HS-5 (cell line): ENCODE data around the gene MED19.
"Not testable (repeated sequence)": the region's sequence is repeated elsewhere in the genome, so short reads cannot be mapped to it uniquely, and the experiment has no call there.

ENCODE experiments used
- DNase-seq: peaks from one replicate; pipeline ENCODE4 v3.0.0-alpha.2; 2012; ENCODE audit warnings: low read depth

The MED19 gene

GRCh38 chr11:57704932-57705331 lies 7.1 kb downstream of the MED19 start:
- no peak for DNase-seq

DNA sequence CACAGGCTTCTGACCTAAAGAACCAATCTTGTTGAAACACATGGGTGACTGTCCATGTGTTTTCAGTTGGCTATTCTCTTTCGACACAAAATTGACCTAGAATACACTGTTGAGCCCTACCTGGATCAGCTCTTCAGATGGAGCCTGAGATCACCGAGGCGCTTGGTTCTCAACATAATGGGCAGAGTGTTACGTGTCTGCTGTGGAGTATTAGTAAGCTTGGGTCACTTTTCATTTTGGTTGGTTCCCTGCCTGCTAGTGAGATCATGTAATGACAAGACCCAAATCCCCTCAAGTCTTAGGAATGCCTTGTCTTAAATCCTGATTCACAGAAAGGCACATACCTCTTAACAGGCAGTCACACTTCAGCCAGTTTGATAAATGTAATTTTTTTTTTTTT lies 8.7 kb downstream of the MED19 start:
- DNase-seq: no peak

DNA sequence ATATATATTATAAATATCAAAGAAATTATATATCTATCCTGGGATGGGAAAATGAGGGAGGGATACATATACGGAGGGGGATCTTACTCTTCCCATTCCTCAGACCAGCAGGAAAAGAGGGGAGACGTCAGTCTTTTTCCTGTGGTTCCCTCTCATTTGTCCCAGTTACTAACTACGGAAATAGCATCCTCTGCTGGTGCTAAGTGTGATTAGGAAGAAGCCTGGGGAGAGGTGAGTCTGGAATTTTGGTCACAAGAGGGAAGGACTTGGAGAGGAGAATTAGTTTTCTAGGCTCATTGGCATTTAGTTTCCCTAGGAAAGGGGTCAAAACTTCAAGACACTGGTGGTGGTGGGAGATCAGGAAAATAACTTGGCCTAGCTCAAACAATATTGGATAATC lies 11.6 kb downstream of the MED19 start:
- DNase-seq: no peak

GRCh38 chr11:57699813-57700212 lies 12.2 kb downstream of the MED19 start:
- no peak for DNase-seq

- DNase-seq: no peak
Observed at GRCh38 chr11:57698843-57699365, 13.1 kb downstream of the MED19 start.

DNA sequence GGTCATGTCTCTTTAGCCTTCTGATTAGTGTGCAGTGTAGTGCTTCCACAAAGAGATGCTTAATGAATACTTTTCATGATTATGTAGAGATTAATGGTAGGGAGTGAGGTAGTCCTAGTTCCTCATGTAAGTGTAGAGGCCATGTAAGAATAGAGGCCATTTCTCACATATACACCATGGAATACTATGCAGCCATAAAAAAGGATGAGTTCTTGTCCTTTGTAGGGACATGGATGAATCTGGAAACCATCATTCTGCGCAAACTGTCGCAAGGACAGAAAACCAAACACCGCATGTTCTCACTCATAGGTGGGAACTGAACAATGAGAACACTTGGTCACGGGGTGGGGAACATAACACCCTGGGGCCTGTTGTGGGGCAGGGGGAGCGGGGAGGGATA lies 21.5 kb downstream of the MED19 start:
- not testable (repeated sequence) for DNase-seq

- DNase-seq: no peak
Observed at GRCh38 chr11:57681168-57681567, 30.8 kb downstream of the MED19 start.

- no peak for DNase-seq
Observed at GRCh38 chr11:57680552-57680874, 31.5 kb downstream of the MED19 start.

DNA sequence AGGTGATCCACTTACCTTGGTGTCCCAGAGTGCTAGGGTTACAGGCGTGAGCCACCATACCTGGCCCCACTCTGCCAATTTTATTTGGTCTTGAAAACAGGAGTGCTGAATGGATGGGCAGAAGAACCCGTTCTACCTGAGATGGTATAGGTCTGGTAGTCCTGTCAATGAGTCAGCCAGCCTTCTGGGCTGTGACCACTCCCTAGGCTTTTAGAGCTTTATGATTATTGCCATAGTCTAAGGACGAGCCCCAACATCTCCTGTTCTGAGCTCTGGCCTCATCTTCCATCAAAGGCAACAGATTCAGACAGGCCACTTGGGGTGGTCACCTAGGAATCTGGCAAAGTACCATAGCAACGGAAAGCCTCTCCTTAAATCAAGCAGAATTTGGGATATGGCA lies 32.6 kb downstream of the MED19 start:
- DNase-seq: no peak

DNA sequence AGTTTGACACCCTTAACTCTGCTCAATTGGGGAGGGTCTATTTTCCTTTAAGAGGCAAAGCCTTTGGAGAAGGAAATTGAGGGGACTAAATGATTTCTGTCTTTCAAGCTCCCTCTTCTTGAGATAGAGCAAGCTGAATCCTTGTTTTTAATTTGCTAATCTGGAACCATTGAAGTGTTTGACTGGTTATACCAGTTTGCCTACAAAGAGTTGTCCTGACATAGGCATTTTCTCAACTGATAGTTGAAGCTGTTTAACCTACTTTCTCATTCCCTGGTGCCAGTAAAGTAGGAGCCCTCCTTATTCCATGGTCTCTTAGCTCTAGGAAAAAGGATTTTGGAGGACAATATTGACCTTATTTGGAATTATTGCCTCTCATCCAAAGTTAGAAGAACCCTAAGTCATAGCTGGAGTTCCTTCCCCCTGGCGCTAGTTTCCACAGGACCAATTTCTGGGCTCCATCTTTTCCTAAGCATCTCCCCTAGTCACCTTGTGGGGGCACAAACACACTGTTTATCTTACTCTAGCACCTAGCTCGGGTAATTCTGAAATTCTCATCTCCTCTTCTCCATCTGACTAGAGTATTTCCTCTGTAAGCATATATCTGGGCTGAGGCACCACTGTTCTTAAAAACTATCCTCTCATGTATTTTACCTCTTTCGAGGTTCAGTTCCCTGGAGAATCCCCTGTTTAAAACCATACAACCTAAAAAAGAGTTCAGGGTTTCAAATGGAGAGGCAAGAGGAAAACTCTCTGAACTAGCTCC lies 36.7 kb downstream of the MED19 start:
- no peak for DNase-seq

GRCh38 chr11:57674251-57674650 lies 37.8 kb downstream of the MED19 start:
- no peak for DNase-seq

GRCh38 chr11:57668434-57668782 lies 43.6 kb downstream of the MED19 start:
- no peak for DNase-seq

- no peak for DNase-seq
Observed at GRCh38 chr11:57667736-57668433, 44.1 kb downstream of the MED19 start, which contains the start of gene ZDHHC5. Gene ZDHHC5, plus strand, starts transcription at chr11:57668114. Its CDS starts 4,977 bp downstream, at chr11:57673091.

DNA sequence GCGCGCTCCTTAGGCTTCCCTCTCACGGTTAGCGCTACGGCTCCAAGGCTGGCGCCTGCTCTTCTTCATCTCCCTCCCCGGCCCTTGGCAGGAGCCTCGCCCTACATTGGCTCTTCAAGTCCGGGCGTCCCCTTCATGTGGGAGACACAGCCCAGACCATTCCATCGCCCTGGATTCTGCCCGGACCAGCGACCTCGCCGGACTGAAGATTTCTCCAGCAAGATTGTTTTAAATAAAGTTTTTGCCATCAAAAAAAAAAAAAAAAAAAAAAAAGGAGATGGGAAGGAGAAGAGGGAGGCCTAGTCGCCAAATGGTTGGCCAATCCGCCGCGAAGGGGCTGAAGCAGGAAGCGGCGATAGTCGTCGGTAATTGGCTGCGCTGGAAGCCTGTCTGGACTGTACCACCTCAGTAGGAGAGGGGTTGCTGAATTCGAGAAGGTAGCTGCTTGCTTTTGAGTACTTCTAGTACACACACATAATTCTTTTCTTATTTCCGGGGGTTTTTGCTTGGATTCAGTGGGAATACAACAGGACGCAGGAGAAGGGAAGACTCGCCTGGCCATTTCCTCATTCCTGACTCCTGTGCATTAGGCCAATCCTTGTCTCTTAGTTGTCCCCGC lies 44.8 kb downstream of the MED19 start:
- peak; percentile 99 for DNase-seq

DNA sequence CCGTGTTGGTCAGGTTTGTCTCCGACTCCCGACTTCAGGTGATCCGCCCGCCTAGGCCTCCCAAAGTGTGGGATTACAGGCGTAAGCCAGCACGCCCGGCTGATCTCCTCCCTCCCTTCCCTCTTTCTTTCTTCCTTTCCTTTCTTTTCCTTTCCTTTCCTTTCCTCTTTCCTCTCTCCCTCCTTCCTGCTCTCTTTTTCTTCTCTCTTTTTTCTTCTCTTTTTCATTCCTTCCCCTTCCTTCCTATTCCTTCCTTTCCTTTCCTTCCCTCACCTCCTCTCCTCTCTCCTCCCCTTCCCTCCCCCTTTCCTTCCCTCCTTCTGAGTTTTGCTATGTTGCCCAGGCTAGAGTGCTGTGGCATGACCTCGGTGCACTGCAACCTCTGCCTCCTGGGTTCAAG lies 48.0 kb downstream of the MED19 start:
- DNase-seq: no peak

- no peak for DNase-seq
Observed at GRCh38 chr11:57662893-57663292, 49.1 kb downstream of the MED19 start.

- no peak for DNase-seq
Observed at GRCh38 chr11:57659669-57660068, 52.3 kb downstream of the MED19 start.

- DNase-seq: no peak
Observed at GRCh38 chr11:57658023-57658361, 54.0 kb downstream of the MED19 start.

GRCh38 chr11:57657194-57658022 lies 54.6 kb downstream of the MED19 start, which contains the start of gene CLP1:
Gene CLP1, plus strand, starts transcription at chr11:57657762. Its CDS starts 1,715 bp downstream, at chr11:57659477.
- peak; percentile 97 for DNase-seq

- DNase-seq: no peak
Observed at GRCh38 chr11:57656885-57657193, 55.2 kb downstream of the MED19 start.
